Measurements from ENCODE around the gene LIMCH1. TPM values are rescaled to one million over a fixed set of nuclear protein-coding genes. Genes with fewer than 3 reads are reported as not detected.
A peak's percentile ranks its signal among the peaks of the same experiment; 100 is the strongest.

Gene LIMCH1
- total RNA-seq, 1 donor from 2014 or later, result 7.1 TPM

DNA sequence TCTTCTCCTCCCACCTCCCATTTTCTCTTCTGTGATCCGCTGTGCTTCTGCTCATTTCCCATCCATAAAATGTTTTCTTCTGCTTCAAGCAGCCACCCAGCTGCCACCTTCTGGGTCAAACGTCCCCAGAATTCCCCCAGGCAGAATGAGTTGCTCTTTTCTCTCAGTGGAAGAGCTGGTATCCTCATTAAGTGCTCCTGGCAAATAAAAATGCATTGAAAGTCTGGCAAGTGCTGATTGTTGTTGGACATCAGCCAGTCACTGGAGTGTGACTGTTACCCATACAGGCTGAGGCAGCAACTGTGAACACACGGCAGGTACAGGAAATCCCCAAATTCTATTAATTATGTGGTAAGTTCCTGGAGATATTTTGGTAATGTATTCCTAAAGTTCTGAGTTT, 52.6 kb downstream of the LIMCH1 start:
- TF ChIP-seq, protein P1, sequence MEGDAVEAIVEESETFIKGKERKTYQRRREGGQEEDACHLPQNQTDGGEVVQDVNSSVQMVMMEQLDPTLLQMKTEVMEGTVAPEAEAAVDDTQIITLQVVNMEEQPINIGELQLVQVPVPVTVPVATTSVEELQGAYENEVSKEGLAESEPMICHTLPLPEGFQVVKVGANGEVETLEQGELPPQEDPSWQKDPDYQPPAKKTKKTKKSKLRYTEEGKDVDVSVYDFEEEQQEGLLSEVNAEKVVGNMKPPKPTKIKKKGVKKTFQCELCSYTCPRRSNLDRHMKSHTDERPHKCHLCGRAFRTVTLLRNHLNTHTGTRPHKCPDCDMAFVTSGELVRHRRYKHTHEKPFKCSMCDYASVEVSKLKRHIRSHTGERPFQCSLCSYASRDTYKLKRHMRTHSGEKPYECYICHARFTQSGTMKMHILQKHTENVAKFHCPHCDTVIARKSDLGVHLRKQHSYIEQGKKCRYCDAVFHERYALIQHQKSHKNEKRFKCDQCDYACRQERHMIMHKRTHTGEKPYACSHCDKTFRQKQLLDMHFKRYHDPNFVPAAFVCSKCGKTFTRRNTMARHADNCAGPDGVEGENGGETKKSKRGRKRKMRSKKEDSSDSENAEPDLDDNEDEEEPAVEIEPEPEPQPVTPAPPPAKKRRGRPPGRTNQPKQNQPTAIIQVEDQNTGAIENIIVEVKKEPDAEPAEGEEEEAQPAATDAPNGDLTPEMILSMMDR (IDR thresholded peaks at IDR 0.05; ENCODE audit: insufficient read depth, low read depth, low read length), result no peak
- TF ChIP-seq EZH2 (IDR thresholded peaks at IDR 0.05; ENCODE audit: insufficient read depth, low read length), result no peak
- FAIRE-seq (no peak), DNase-seq (ENCODE audit: low read depth) (no peak)
- Histone ChIP-seq H2AFZ (ENCODE audit: low read depth, low read length) (no peak overlapping the region), H3K4me1 (ENCODE audit: insufficient read depth, low read length) (no peaks in the 10 kb centered on the region), H3K9me3 (ENCODE audit: insufficient read depth, low read depth, low read length) (no peaks in the 10 kb centered on the region), H3K36me3 (ENCODE audit: insufficient read depth, low read length) (no peaks in the 10 kb centered on the region), H3K4me3 (ENCODE audit: insufficient read depth, low read depth, low read length) (no peak overlapping the region), H4K20me1 (ENCODE audit: insufficient read depth, low read length) (no peaks in the 10 kb centered on the region), H3K4me2 (ENCODE audit: low read length) (no peak overlapping the region), H3K27ac (ENCODE audit: low read depth, low read length) (no peak overlapping the region), H3K79me2 (ENCODE audit: insufficient read depth, low read length) (no peaks in the 10 kb centered on the region), H3K9ac (ENCODE audit: low read length) (no peak overlapping the region), H3K27me3 (ENCODE audit: insufficient read depth, low read length) (no peaks in the 10 kb centered on the region)
- no peaks in the 10 kb centered on the region for H3K9me3 Mint-ChIP-seq (ENCODE audit: unreplicated experiment)
- no peaks in the 10 kb centered on the region for H3K36me3 Mint-ChIP-seq (ENCODE audit: low read depth, unreplicated experiment)
- H3K27me3 Mint-ChIP-seq (ENCODE audit: low read depth, unreplicated experiment), result peaks cover 15% of the 10 kb centered on the region
- no peak overlapping the region for H3K27ac Mint-ChIP-seq (ENCODE audit: unreplicated experiment)
- H3K4me1 Mint-ChIP-seq (ENCODE audit: low read depth, unreplicated experiment), result peaks cover 3% of the 10 kb centered on the region
- H3K4me3 Mint-ChIP-seq (ENCODE audit: unreplicated experiment), result no peak overlapping the region

DNA sequence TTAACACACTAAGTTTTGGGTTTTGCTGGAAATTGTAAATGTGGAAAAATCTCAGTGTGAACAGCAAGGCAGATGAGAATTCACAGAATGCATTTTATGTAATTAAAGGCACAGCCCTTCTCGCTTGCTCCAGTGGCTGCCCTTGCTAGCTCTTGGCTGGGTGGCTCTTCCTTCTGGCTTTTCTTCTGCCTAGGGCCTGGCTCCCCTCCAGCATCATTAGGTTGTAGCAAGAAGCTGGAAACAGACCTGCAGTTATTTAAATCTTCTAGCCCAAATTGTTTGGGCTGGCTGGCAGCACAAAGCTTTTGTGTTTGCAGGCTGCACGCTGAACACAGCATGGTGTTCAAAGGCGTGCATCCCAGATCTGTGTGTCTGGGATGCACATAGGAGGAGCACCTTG, 56.5 kb downstream of the LIMCH1 start:
- no peaks in the 10 kb centered on the region for H3K9me3 ChIP-seq (ENCODE audit: insufficient read depth, low read depth, low read length)
- DNase-seq (ENCODE audit: low read depth) (peak; percentile 18), FAIRE-seq (no peak)
- no peak overlapping the region for H3K4me2 ChIP-seq (ENCODE audit: low read length)
- TF ChIP-seq, protein P1 (IDR thresholded peaks at IDR 0.05; ENCODE audit: insufficient read depth, low read depth, low read length), result no peak
- no peak for TF ChIP-seq EZH2 (IDR thresholded peaks at IDR 0.05; ENCODE audit: insufficient read depth, low read length)
- Mint-ChIP-seq H3K4me1 (ENCODE audit: low read depth, unreplicated experiment) (peaks cover 1% of the 10 kb centered on the region), H3K36me3 (ENCODE audit: low read depth, unreplicated experiment) (no peaks in the 10 kb centered on the region), H3K9me3 (ENCODE audit: unreplicated experiment) (no peaks in the 10 kb centered on the region), H3K27ac (ENCODE audit: unreplicated experiment) (no peak overlapping the region), H3K4me3 (ENCODE audit: unreplicated experiment) (no peak overlapping the region), H3K27me3 (ENCODE audit: low read depth, unreplicated experiment) (peaks cover 19% of the 10 kb centered on the region)
- H2AFZ ChIP-seq (ENCODE audit: low read depth, low read length), result no peak overlapping the region
- H3K27ac ChIP-seq (ENCODE audit: low read depth, low read length), result no peak overlapping the region
- H3K9ac ChIP-seq (ENCODE audit: low read length), result no peak overlapping the region
- H3K79me2 ChIP-seq (ENCODE audit: insufficient read depth, low read length), result no peaks in the 10 kb centered on the region
- no peaks in the 10 kb centered on the region for H3K27me3 ChIP-seq (ENCODE audit: insufficient read depth, low read length)
- no peaks in the 10 kb centered on the region for H4K20me1 ChIP-seq (ENCODE audit: insufficient read depth, low read length)
- no peak overlapping the region for H3K4me3 ChIP-seq (ENCODE audit: insufficient read depth, low read depth, low read length)
- no peaks in the 10 kb centered on the region for H3K36me3 ChIP-seq (ENCODE audit: insufficient read depth, low read length)
- H3K4me1 ChIP-seq (ENCODE audit: insufficient read depth, low read length), result no peaks in the 10 kb centered on the region

DNA sequence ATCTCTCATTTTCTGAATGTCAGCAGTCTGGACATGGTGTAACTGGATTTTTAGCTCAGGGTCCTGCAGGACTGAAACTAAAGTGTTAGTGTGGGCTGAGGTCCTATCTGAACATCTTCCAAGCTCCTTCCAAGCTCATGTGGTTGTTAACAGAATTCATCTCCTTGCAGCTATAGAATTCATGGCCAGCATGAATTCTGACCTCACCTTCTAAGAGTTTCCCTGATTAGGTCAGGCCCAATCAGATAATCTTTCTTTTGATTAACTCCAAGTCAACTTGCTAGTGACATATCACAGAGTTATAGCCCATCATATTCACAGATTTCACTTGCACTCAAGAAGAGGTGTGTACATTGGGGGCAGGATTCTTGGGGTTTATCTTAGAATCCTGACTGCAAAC, 59.5 kb downstream of the LIMCH1 start:
- no peak overlapping the region for H3K27ac ChIP-seq (ENCODE audit: low read depth, low read length)
- no peaks in the 10 kb centered on the region for H3K9me3 ChIP-seq (ENCODE audit: insufficient read depth, low read depth, low read length)
- H3K4me1 Mint-ChIP-seq (ENCODE audit: low read depth, unreplicated experiment), result peaks cover 9% of the 10 kb centered on the region
- no peak overlapping the region for H3K4me3 ChIP-seq (ENCODE audit: insufficient read depth, low read depth, low read length)
- DNase-seq (ENCODE audit: low read depth) (no peak), FAIRE-seq (no peak)
- no peaks in the 10 kb centered on the region for H3K36me3 ChIP-seq (ENCODE audit: insufficient read depth, low read length)
- TF ChIP-seq, protein P1 (IDR thresholded peaks at IDR 0.05; ENCODE audit: insufficient read depth, low read depth, low read length), result no peak
- TF ChIP-seq EZH2 (IDR thresholded peaks at IDR 0.05; ENCODE audit: insufficient read depth, low read length), result no peak
- H3K27me3 ChIP-seq (ENCODE audit: insufficient read depth, low read length), result no peaks in the 10 kb centered on the region
- H3K4me2 ChIP-seq (ENCODE audit: low read length), result no peak overlapping the region
- H3K9me3 Mint-ChIP-seq (ENCODE audit: unreplicated experiment), result no peaks in the 10 kb centered on the region
- peaks cover 9% of the 10 kb centered on the region for H3K4me1 ChIP-seq (ENCODE audit: insufficient read depth, low read length)
- H3K27ac Mint-ChIP-seq (ENCODE audit: unreplicated experiment), result no peak overlapping the region
- no peak overlapping the region for H2AFZ ChIP-seq (ENCODE audit: low read depth, low read length)
- no peaks in the 10 kb centered on the region for H3K79me2 ChIP-seq (ENCODE audit: insufficient read depth, low read length)
- H3K27me3 Mint-ChIP-seq (ENCODE audit: low read depth, unreplicated experiment), result peaks cover 7% of the 10 kb centered on the region
- no peaks in the 10 kb centered on the region for H4K20me1 ChIP-seq (ENCODE audit: insufficient read depth, low read length)
- no peaks in the 10 kb centered on the region for H3K36me3 Mint-ChIP-seq (ENCODE audit: low read depth, unreplicated experiment)
- no peak overlapping the region for H3K9ac ChIP-seq (ENCODE audit: low read length)
- no peak overlapping the region for H3K4me3 Mint-ChIP-seq (ENCODE audit: unreplicated experiment)
